AG04450 (cell line): ENCODE results near the gene TNK2. TPM values are rescaled to one million over a fixed set of nuclear protein-coding genes. Genes with fewer than 3 reads are reported as not detected.
A peak's percentile ranks its signal among the peaks of the same experiment; 100 is the strongest.

Experiments
- CTCF ChIA-PET: fragments of 300-600, 350-600 bp; formaldehyde crosslinking; extraction: SDS; loops from one replicate; lab custom pipeline; 2022; ENCODE audit warnings: antibody characterized with exemption, inconsistent platforms; lab: Charles Lee
- POLR2A ChIA-PET: fragments of 350-600 bp; formaldehyde crosslinking; extraction: SDS; loops from one replicate; lab custom pipeline; 2021; ENCODE audit warnings: antibody characterized with exemption, inconsistent platforms; lab: Yijun Ruan, JAX
- DNase-seq: peaks from one replicate; pipeline ENCODE4 v3.0.0-alpha.2; 2011; ENCODE audit warnings: low read depth, low spot score
- H3K27ac ChIP-seq: one replicate; pipeline ENCODE4 v1.5.1; 2012; ENCODE audit warnings: low read depth, low read length, control low read depth
- H3K27me3 ChIP-seq: one replicate; pipeline ENCODE4 v1.6.0; 2012; ENCODE audit warnings: low read length; ENCODE audit not compliant: control insufficient read depth, insufficient read depth
- H3K4me3 ChIP-seq: 2 replicates; pipeline ENCODE4 v1.5.1; 2011; ENCODE audit warnings: mild to moderate bottlenecking, low read depth, low read length, control low read depth
- H3K9me3 ChIP-seq: 2 replicates; pipeline ENCODE4 v1.5.1; 2012; ENCODE audit warnings: low read length; ENCODE audit not compliant: control insufficient read depth, insufficient read depth
- polyA plus RNA-seq: library from polyadenylated mRNA; depleted of rRNA; stranded (reverse); fragments of >200 nt; gene quantifications from 2 replicates; pipeline ENCODE4 v1.2.3, GENCODE V29; 2011
- TF ChIP-seq, protein P1 (sequence below): IDR thresholded peaks from 2 replicates; pipeline ENCODE4 v1.5.1; 2011; ENCODE audit warnings: low read depth, low read length, control low read depth, inconsistent platforms

The TNK2 gene
- polyA plus RNA-seq, 1 experiment = 2.7 TPM

DNA sequence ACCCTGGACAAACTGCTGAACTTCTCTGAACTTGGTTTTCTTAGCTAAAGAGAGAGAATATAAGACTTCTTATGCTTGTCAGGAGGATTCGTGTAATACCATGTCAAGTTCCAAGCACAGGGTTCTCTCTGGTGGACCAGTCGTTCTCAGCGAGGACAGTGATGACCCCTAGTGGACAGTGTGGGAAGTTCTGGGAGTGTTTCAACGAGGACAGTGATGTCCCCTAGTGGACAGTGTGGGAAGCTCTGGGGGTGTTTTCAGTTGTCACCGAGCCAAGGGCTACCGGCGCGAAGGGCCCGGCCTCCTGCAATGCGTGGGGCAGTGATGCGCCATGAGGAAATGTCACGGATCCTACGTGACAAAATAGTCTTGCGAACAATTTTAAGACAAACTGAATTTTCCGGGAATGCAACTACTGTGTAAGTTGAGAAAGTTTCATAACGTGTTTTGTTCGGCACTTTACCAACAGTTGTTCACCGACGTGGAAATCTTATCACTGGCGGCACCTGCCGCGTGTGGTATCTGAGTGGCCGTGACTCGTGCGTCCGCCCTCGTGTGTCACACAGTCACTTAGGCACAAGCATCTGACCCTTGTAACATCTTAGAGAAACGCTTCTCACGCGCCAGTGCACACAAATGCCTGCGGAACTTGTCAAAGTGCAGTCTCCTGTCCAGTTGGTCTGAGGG lies 57.4 kb downstream of the TNK2 start:
- TF ChIP-seq, protein P1, sequence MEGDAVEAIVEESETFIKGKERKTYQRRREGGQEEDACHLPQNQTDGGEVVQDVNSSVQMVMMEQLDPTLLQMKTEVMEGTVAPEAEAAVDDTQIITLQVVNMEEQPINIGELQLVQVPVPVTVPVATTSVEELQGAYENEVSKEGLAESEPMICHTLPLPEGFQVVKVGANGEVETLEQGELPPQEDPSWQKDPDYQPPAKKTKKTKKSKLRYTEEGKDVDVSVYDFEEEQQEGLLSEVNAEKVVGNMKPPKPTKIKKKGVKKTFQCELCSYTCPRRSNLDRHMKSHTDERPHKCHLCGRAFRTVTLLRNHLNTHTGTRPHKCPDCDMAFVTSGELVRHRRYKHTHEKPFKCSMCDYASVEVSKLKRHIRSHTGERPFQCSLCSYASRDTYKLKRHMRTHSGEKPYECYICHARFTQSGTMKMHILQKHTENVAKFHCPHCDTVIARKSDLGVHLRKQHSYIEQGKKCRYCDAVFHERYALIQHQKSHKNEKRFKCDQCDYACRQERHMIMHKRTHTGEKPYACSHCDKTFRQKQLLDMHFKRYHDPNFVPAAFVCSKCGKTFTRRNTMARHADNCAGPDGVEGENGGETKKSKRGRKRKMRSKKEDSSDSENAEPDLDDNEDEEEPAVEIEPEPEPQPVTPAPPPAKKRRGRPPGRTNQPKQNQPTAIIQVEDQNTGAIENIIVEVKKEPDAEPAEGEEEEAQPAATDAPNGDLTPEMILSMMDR = peak; percentile 100
- H3K4me3 ChIP-seq = no peak overlapping the region
- POLR2A ChIA-PET = no interaction called here
- no peak overlapping the region for H3K27ac ChIP-seq
- DNase-seq = peak; percentile 85
- H3K27me3 ChIP-seq = no peaks in the 10 kb centered on the region
- CTCF ChIA-PET = interaction anchor here (0.6 to 11.1 kb wide), 26 partner anchors 8 to 267 kb away, joined by 3 to 143 read pairs (median 4); partner anchors contain the start of gene APOD
- no peaks in the 10 kb centered on the region for H3K9me3 ChIP-seq

DNA sequence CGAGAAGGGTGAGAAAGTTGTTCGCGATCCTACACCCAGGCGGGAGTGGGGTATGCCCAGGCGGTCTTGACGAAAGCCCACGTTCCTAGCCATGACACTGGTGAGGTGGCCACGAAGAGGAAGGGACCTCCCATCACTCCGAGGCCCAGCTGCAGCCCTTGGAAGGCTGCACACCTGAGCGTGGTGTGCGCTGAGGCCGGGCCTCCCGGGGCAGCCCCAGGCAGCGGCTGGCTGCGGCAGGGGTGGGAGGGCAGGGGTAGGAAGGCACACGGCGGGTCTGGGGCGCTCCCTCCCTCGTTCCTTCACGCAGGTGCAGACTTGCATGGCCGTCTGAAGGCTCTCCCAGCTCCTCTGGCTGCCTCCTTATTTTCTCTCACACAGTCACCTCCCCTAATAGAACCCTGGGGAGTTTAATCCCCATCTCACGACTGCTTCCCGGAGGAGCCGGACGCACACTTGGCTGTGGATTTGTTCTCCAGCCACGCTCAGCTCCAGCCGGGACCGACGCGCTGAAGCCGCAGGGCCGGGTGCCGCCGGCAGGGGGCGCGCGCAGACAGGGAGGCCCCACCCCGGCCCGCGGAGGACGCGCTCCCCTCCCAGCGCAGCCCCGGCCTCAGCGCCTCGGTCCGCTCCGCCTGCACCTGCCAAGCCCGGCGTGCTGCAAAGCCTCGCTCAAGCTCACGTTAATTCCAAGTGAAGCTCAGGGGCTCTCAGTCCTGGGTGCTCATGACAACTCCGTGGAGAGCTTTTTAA lies 58.9 kb downstream of the TNK2 start:
- CTCF ChIA-PET = interaction anchor here (0.8 to 11.1 kb wide), 12 partner anchors 10 to 306 kb away, joined by 3 to 143 read pairs (median 11); no protein-coding TSS in a partner anchor
- Histone ChIP-seq H3K9me3 (no peaks in the 10 kb centered on the region), H3K4me3 (no peak overlapping the region), H3K27me3 (no peaks in the 10 kb centered on the region), H3K27ac (no peak overlapping the region)
- TF ChIP-seq, protein P1 = no peak
- POLR2A ChIA-PET = no interaction called here
- no peak for DNase-seq

- POLR2A ChIA-PET = no interaction called here
- Histone ChIP-seq H3K9me3 (no peaks in the 10 kb centered on the region), H3K27ac (no peak overlapping the region), H3K27me3 (no peaks in the 10 kb centered on the region), H3K4me3 (no peak overlapping the region)
- DNase-seq = no peak
- TF ChIP-seq, protein P1 = no peak
- CTCF ChIA-PET = no interaction called here
These were observed 61.0 kb downstream of the TNK2 start for GRCh38 chr3:195847055-195847950.

DNA sequence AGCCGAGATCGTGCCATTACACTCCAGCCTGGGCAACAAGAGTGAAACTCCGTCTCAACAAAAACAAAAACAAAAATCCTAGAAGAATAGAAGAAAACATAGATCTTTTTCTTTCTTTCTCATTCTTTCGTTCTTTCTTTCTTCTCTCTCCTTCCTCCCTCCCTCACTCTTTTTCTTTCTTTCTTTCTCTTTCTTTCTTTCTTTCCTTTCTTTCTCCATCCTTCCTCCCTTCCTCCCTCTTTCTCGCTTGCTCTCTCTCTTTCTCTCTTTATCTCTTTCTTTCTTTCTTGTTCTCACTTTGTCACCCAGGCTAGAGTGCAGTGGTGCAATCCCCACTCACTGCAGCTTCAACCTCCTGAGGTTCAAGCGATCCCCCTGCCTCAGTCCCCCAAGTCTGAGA lies 62.9 kb downstream of the TNK2 start:
- TF ChIP-seq, protein P1 = no peak
- POLR2A ChIA-PET = no interaction called here

More for the DNA sequence above, 62.9 kb downstream of the TNK2 start:
- H3K4me3 ChIP-seq = no peak overlapping the region
- no peak overlapping the region for H3K27ac ChIP-seq
- H3K9me3 ChIP-seq = no peaks in the 10 kb centered on the region
- CTCF ChIA-PET = no interaction called here
- no peak for DNase-seq
- H3K27me3 ChIP-seq = no peaks in the 10 kb centered on the region
